ENCODE results near the gene PEX5L.

PEX5L gene

DNA sequence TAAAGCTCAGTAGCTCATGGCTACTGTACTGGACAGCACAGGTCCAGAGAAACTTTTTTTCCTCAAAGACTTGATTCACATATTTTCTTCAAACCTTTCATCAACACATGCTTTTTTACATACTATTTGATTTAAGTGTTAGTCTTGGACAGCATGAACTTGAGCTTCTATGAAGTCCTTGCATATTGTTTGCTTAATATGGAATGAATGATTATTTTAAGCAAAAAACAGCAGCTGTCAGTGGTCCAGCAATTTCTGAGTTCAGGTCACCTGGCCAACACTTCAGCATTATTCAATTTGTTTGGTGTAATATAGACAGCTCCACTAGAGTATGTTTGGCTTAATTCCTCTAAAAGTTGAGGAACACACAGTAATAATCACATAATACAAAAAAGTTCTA, 141.4 kb downstream of the PEX5L start:
- Histone ChIP-seq H3K9me3 (ENCODE audit: low read length) (no peaks in the 10 kb centered on the region), H3K36me3 (ENCODE audit: insufficient read depth, low read length) (no peaks in the 10 kb centered on the region), H3K27ac (ENCODE audit: low read depth, low read length) (no peak overlapping the region), H3K9ac (ENCODE audit: low read length) (no peak overlapping the region), H3K4me3 (ENCODE audit: low read depth in 1 of 2, low read length in 2 of 2) (no peak overlapping the region), H3K27me3 (ENCODE audit: control insufficient read depth in 1 of 2, insufficient read depth in 2 of 2, low read length in 2 of 2) (no peaks in the 10 kb centered on the region), H3K4me1 (ENCODE audit: insufficient read depth, low read length) (no peaks in the 10 kb centered on the region)

DNA sequence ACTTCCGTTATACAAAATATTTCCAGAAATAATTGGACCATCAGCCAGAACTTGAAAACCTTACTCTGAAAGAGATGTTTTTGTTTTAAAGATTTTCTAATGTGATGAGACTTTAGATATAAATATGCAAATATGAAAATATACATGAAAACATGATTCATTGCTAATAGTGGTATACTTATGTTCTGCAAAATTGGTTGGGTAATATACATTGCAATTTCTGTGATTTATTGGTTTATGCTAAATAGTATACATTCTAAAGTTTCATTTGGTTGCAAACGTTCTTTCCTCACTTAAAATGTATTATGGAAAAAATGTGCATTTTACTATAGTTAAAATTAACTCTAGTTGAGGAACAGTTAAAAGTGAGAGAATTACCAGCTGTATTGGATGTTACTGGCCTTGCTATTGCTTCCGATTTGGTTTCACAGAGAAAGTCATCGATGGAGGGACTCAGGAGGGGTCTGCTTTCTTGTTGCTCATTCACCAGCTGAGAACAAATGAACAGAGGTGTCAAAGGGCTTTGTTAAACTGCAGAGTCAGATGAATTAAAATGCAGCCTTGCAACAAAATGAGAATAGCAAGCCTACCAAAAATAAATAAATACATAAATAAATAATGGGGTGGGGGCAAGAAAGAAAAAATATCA, 149.3 kb downstream of the PEX5L start:
- no peaks in the 10 kb centered on the region for H3K9me3 ChIP-seq (ENCODE audit: low read length)
- H3K36me3 ChIP-seq (ENCODE audit: insufficient read depth, low read length), result no peaks in the 10 kb centered on the region
- H3K27ac ChIP-seq (ENCODE audit: low read depth, low read length), result no peak overlapping the region
- no peak overlapping the region for H3K4me3 ChIP-seq (ENCODE audit: low read depth in 1 of 2, low read length in 2 of 2)
- H3K27me3 ChIP-seq (ENCODE audit: control insufficient read depth in 1 of 2, insufficient read depth in 2 of 2, low read length in 2 of 2), result no peaks in the 10 kb centered on the region
- H3K4me1 ChIP-seq (ENCODE audit: insufficient read depth, low read length), result no peaks in the 10 kb centered on the region
- no peak overlapping the region for H3K9ac ChIP-seq (ENCODE audit: low read length)

GRCh38 chr3:179885950-179886349, 150.8 kb downstream of the PEX5L start:
- Histone ChIP-seq H3K9me3 (ENCODE audit: low read length) (no peaks in the 10 kb centered on the region), H3K9ac (ENCODE audit: low read length) (no peak overlapping the region), H3K36me3 (ENCODE audit: insufficient read depth, low read length) (no peaks in the 10 kb centered on the region)

GRCh38 chr3:179884136-179884535, 152.6 kb downstream of the PEX5L start:
- H3K9ac ChIP-seq (ENCODE audit: low read length), result no peak overlapping the region
- H3K27ac ChIP-seq (ENCODE audit: low read depth, low read length), result no peak overlapping the region
- no peaks in the 10 kb centered on the region for H3K9me3 ChIP-seq (ENCODE audit: low read length)
- no peaks in the 10 kb centered on the region for H3K36me3 ChIP-seq (ENCODE audit: insufficient read depth, low read length)
- H3K4me3 ChIP-seq (ENCODE audit: low read depth in 1 of 2, low read length in 2 of 2), result no peak overlapping the region
- no peaks in the 10 kb centered on the region for H3K27me3 ChIP-seq (ENCODE audit: control insufficient read depth in 1 of 2, insufficient read depth in 2 of 2, low read length in 2 of 2)
- H3K4me1 ChIP-seq (ENCODE audit: insufficient read depth, low read length), result no peaks in the 10 kb centered on the region

More at GRCh38 chr3:179885950-179886349, 150.8 kb downstream of the PEX5L start:
- Histone ChIP-seq H3K4me1 (ENCODE audit: insufficient read depth, low read length) (no peaks in the 10 kb centered on the region), H3K27ac (ENCODE audit: low read depth, low read length) (no peak overlapping the region), H3K4me3 (ENCODE audit: low read depth in 1 of 2, low read length in 2 of 2) (no peak overlapping the region), H3K27me3 (ENCODE audit: control insufficient read depth in 1 of 2, insufficient read depth in 2 of 2, low read length in 2 of 2) (no peaks in the 10 kb centered on the region)

DNA sequence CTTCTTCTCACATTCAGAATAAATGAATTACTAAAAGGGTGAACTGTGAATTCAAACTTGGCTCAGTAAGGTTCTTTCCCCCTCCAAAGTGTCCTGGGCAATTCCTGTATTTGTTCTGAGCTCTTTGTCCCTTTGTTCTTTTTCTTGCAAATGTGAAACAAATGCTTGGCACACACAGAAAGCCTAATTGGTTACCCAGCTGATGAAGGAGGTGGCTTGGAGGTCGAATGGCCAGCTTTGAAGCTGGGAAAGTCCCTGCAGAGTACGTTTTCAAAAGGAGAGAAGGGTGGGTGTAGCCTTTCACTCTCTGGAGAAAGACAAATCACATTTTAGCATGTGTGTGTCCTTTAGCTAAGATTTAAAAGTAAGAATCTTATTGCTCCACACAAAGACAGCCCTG, 154.4 kb downstream of the PEX5L start:
- Histone ChIP-seq H3K4me1 (ENCODE audit: insufficient read depth, low read length) (no peaks in the 10 kb centered on the region), H3K9me3 (ENCODE audit: low read length) (no peaks in the 10 kb centered on the region), H3K9ac (ENCODE audit: low read length) (no peak overlapping the region), H3K4me3 (ENCODE audit: low read depth in 1 of 2, low read length in 2 of 2) (no peak overlapping the region), H3K27ac (ENCODE audit: low read depth, low read length) (no peak overlapping the region), H3K27me3 (ENCODE audit: control insufficient read depth in 1 of 2, insufficient read depth in 2 of 2, low read length in 2 of 2) (no peaks in the 10 kb centered on the region), H3K36me3 (ENCODE audit: insufficient read depth, low read length) (no peaks in the 10 kb centered on the region)

GRCh38 chr3:179881791-179882190, 154.9 kb downstream of the PEX5L start:
- no peaks in the 10 kb centered on the region for H3K36me3 ChIP-seq (ENCODE audit: insufficient read depth, low read length)
- no peaks in the 10 kb centered on the region for H3K4me1 ChIP-seq (ENCODE audit: insufficient read depth, low read length)
- no peak overlapping the region for H3K9ac ChIP-seq (ENCODE audit: low read length)
- no peak overlapping the region for H3K27ac ChIP-seq (ENCODE audit: low read depth, low read length)
- H3K4me3 ChIP-seq (ENCODE audit: low read depth in 1 of 2, low read length in 2 of 2), result no peak overlapping the region
- H3K9me3 ChIP-seq (ENCODE audit: low read length), result no peaks in the 10 kb centered on the region
- H3K27me3 ChIP-seq (ENCODE audit: control insufficient read depth in 1 of 2, insufficient read depth in 2 of 2, low read length in 2 of 2), result no peaks in the 10 kb centered on the region

GRCh38 chr3:179880868-179881267, 155.9 kb downstream of the PEX5L start:
- H3K9me3 ChIP-seq (ENCODE audit: low read length), result no peaks in the 10 kb centered on the region
- no peaks in the 10 kb centered on the region for H3K4me1 ChIP-seq (ENCODE audit: insufficient read depth, low read length)
- no peaks in the 10 kb centered on the region for H3K36me3 ChIP-seq (ENCODE audit: insufficient read depth, low read length)
- H3K9ac ChIP-seq (ENCODE audit: low read length), result no peak overlapping the region
- H3K4me3 ChIP-seq (ENCODE audit: low read depth in 1 of 2, low read length in 2 of 2), result no peak overlapping the region
- no peak overlapping the region for H3K27ac ChIP-seq (ENCODE audit: low read depth, low read length)
- no peaks in the 10 kb centered on the region for H3K27me3 ChIP-seq (ENCODE audit: control insufficient read depth in 1 of 2, insufficient read depth in 2 of 2, low read length in 2 of 2)

DNA sequence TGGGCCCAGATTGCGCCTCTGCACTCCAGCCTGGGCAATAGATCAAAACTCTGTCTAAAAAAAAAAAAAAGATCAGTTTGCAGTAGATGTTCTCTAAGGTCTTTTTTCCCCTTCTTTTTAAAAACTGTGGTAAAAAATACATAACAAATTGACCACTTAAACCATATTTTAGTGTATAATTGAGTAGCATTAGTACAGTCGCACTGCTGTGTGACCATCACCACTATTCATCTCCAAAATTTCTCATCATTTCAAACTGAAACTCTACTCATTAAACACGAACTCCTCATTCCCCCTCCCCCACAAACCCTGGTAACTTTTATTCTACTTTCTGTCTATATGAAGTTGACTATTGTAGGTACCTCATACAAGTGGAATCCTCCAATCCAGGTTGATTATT, 160.3 kb downstream of the PEX5L start:
- Histone ChIP-seq H3K9ac (ENCODE audit: low read length) (no peak overlapping the region), H3K4me1 (ENCODE audit: insufficient read depth, low read length) (no peaks in the 10 kb centered on the region), H3K9me3 (ENCODE audit: low read length) (no peaks in the 10 kb centered on the region), H3K27me3 (ENCODE audit: control insufficient read depth in 1 of 2, insufficient read depth in 2 of 2, low read length in 2 of 2) (no peaks in the 10 kb centered on the region), H3K27ac (ENCODE audit: low read depth, low read length) (no peak overlapping the region), H3K4me3 (ENCODE audit: low read depth in 1 of 2, low read length in 2 of 2) (no peak overlapping the region), H3K36me3 (ENCODE audit: insufficient read depth, low read length) (no peaks in the 10 kb centered on the region)

- H3K27ac ChIP-seq (ENCODE audit: low read depth, low read length), result no peak overlapping the region
- H3K9me3 ChIP-seq (ENCODE audit: low read length), result no peaks in the 10 kb centered on the region
- no peaks in the 10 kb centered on the region for H3K36me3 ChIP-seq (ENCODE audit: insufficient read depth, low read length)
- no peak overlapping the region for H3K9ac ChIP-seq (ENCODE audit: low read length)
- H3K4me3 ChIP-seq (ENCODE audit: low read depth in 1 of 2, low read length in 2 of 2), result no peak overlapping the region
- no peaks in the 10 kb centered on the region for H3K4me1 ChIP-seq (ENCODE audit: insufficient read depth, low read length)
- no peaks in the 10 kb centered on the region for H3K27me3 ChIP-seq (ENCODE audit: control insufficient read depth in 1 of 2, insufficient read depth in 2 of 2, low read length in 2 of 2)
Measured at GRCh38 chr3:179872842-179873241, 163.9 kb downstream of the PEX5L start.

- no peak overlapping the region for H3K9ac ChIP-seq (ENCODE audit: low read length)
- H3K27ac ChIP-seq (ENCODE audit: low read depth, low read length), result no peak overlapping the region
- H3K36me3 ChIP-seq (ENCODE audit: insufficient read depth, low read length), result no peaks in the 10 kb centered on the region
- no peak overlapping the region for H3K4me3 ChIP-seq (ENCODE audit: low read depth in 1 of 2, low read length in 2 of 2)
- no peaks in the 10 kb centered on the region for H3K9me3 ChIP-seq (ENCODE audit: low read length)
- no peaks in the 10 kb centered on the region for H3K4me1 ChIP-seq (ENCODE audit: insufficient read depth, low read length)
- H3K27me3 ChIP-seq (ENCODE audit: control insufficient read depth in 1 of 2, insufficient read depth in 2 of 2, low read length in 2 of 2), result no peaks in the 10 kb centered on the region
Measured at GRCh38 chr3:179871782-179872181, 165.0 kb downstream of the PEX5L start.

- H3K4me1 ChIP-seq (ENCODE audit: insufficient read depth, low read length), result no peaks in the 10 kb centered on the region
- no peaks in the 10 kb centered on the region for H3K27me3 ChIP-seq (ENCODE audit: control insufficient read depth in 1 of 2, insufficient read depth in 2 of 2, low read length in 2 of 2)
- H3K9me3 ChIP-seq (ENCODE audit: low read length), result no peaks in the 10 kb centered on the region
- no peak overlapping the region for H3K9ac ChIP-seq (ENCODE audit: low read length)
- H3K36me3 ChIP-seq (ENCODE audit: insufficient read depth, low read length), result no peaks in the 10 kb centered on the region
- H3K27ac ChIP-seq (ENCODE audit: low read depth, low read length), result no peak overlapping the region
- no peak overlapping the region for H3K4me3 ChIP-seq (ENCODE audit: low read depth in 1 of 2, low read length in 2 of 2)
Measured at GRCh38 chr3:179868715-179869114, 168.0 kb downstream of the PEX5L start.

- no peak overlapping the region for H3K9ac ChIP-seq (ENCODE audit: low read length)
- H3K36me3 ChIP-seq (ENCODE audit: insufficient read depth, low read length), result no peaks in the 10 kb centered on the region
- no peaks in the 10 kb centered on the region for H3K9me3 ChIP-seq (ENCODE audit: low read length)
- no peaks in the 10 kb centered on the region for H3K27me3 ChIP-seq (ENCODE audit: control insufficient read depth in 1 of 2, insufficient read depth in 2 of 2, low read length in 2 of 2)
- no peaks in the 10 kb centered on the region for H3K4me1 ChIP-seq (ENCODE audit: insufficient read depth, low read length)
- no peak overlapping the region for H3K4me3 ChIP-seq (ENCODE audit: low read depth in 1 of 2, low read length in 2 of 2)
- no peak overlapping the region for H3K27ac ChIP-seq (ENCODE audit: low read depth, low read length)
Measured at GRCh38 chr3:179867961-179868360, 168.8 kb downstream of the PEX5L start.
